Esophagus muscularis mucosa (tissue), 4 donors: ENCODE measurements around the gene RNF144A.
A peak's percentile ranks its signal among the peaks of the same experiment; 100 is the strongest.

Experiments used
- CTCF ChIP-seq, 3 experiments: fragments of 200-600 bp in 2 of 3; fragments of 450-650 bp in 1 of 3; sonication (generic) in 2 of 3; IDR thresholded peaks; one replicate each; pipeline ENCODE4 v1.5.1; 2017 to 2019; ENCODE audit warnings: antibody characterized with exemption in 3 of 3, mild to moderate bottlenecking in 2 of 3, moderate library complexity in 1 of 3
- EP300 ChIP-seq: sonication (generic); formaldehyde crosslinking; IDR thresholded peaks from one replicate; pipeline ENCODE4 v1.6.1; 2017; ENCODE audit warnings: antibody characterized with exemption
- POLR2A ChIP-seq: fragments of 450-650 bp; IDR thresholded peaks from one replicate; pipeline ENCODE4 v1.6.1; 2017; ENCODE audit warnings: antibody characterized with exemption, moderate library complexity, mild to moderate bottlenecking, low read depth
- POLR2AphosphoS5 ChIP-seq, 2 donors: sonication (generic); formaldehyde crosslinking; IDR thresholded peaks; one replicate each; pipeline ENCODE4 v1.6.1; 2017; ENCODE audit warnings: antibody characterized with exemption in 2 of 2

GRCh38 chr2:7044253-7045250, 127.3 kb downstream of the RNF144A start:
- TF ChIP-seq CTCF (IDR thresholded peaks at IDR 0.05) (peak; percentile 79 to 97 (median 89)), EP300 (no peak), POLR2A (no peak), POLR2AphosphoS5 (IDR thresholded peaks at IDR 0.05) (no peak)
